ENCODE data around the gene RFPL3.

The RFPL3 gene

DNA sequence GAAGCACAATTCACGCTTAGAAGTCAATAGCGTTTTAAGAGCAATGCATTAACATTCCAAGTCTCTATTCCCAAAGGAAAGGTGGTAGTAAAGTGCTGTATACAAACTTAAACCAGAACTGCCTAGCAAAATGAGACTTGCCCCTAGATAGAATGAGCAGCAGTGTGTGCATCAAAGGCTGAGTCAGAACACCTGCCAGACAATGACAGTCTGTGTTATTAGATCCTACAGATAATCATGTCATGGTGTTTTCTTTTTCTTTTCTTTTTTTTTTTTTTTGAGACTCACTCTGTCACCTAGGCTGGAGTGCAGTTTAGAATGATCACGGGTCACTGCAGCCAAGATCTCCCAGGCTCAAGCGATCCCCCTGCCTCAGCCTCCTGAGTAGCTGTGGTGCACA lies 52.8 kb downstream of the RFPL3 start:
- in situ Hi-C loops (cut with HindIII; ENCODE audit: low sequenced_read_pairs): no loop called here

Data from DLD1 (cell line).